ENCODE results near the gene DCPS.
A peak's percentile ranks its signal among the peaks of the same experiment; 100 is the strongest.
"Not testable (repeated sequence)": the region's sequence is repeated elsewhere in the genome, so short reads cannot be mapped to it uniquely, and the experiment has no call there.

Gene DCPS

DNA sequence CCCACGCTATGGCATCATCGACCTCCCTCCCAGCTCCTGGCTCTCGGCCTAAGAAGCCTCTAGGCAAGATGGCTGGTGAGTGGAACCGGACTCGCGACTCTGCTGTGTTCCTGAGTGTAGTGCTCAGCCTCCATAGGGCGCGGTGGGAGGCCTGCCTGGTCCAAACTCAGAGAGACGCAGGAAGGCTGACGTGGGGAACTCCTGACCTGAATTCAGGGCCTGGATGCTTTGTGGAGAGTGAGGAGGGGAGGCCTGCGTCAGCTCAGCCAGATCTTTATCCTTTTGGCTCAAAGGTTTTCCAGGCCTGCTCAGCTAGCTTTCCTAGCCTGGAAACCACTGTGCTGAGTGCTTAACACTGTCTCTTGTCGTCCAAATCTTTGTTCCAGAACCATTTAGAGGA lies 13.0 kb upstream of the DCPS start:
- no peak for DNase-seq

GRCh38 chr11:126293726-126294125 lies 10.1 kb upstream of the DCPS start:
- DNase-seq: no peak

- DNase-seq: no peak
These were observed 6.9 kb upstream of the DCPS start for GRCh38 chr11:126297004-126297403.

DNA sequence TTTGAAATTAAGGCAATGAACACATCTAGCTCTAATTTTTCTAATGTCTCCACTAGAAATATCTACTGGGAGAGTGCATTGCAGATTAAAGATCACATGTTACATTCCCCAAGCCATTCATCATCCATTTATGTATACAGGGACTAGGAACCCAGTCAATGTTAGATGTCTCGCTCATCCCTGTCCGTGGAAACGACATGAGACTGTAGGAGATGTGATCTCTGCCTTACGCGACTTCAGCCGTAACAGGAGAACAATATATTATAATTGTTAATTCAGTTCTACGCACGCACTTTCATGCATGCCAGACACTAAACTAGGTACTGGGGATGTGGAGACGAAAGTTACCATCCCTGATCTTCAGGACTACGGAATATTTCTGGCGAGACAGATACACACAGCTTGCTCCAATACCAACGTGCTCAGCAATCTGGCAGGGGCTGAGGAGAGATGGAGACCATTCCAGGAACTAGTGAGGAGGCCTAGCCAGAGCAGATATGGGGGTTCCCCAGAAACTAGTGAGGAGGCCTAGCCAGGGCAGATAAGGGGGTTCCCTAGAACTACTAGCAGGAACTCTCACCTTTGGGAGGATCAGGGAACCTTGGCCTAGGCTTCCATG lies 706 bp downstream of the DCPS start:
- no peak for DNase-seq

DNA sequence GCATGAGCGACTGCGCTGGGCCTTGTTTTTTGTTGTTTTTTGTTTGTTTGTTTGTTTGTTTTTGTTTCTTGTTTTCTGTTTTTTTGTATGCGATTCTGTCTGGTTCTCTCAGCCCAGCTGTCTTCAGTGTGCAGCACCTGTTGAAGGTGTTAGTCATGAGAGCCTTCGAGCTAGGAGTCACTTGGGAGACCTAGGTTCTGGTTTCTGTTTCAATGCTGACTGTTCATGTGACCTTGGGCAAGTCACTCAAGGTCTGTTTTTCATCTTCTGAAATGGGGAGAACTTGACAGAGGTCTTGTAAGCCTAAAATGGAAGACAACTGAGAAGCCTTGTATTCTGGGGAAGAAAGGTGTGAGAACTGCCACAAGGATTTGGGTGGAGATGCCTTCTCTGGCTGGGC lies 1.8 kb downstream of the DCPS start:
- DNase-seq: no peak

GRCh38 chr11:126307706-126308105 lies 3.8 kb downstream of the DCPS start:
- peak; percentile 57 for DNase-seq

- DNase-seq: no peak
These were observed 4.4 kb downstream of the DCPS start for GRCh38 chr11:126308271-126308671.

DNA sequence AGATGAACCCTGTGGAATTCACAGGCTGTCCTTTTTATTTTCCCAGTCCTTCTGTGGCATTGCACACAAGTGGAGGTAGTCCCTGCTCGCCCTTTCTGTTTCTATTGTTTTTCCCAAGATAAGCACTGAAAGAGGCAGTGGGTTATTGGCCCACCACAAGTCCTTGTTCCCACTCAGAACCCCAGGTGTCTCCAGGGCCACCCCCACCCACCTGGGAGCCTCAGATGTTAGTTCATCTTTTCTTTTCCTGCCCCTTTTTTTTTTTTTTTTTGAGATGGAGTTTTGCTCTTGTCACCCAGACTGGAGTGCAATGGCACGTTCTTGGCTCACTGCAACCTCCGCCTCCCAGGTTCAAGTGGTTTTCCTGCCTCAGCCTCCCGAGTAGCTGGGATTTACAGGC lies 4.9 kb downstream of the DCPS start:
- DNase-seq: not testable (repeated sequence)

DNA sequence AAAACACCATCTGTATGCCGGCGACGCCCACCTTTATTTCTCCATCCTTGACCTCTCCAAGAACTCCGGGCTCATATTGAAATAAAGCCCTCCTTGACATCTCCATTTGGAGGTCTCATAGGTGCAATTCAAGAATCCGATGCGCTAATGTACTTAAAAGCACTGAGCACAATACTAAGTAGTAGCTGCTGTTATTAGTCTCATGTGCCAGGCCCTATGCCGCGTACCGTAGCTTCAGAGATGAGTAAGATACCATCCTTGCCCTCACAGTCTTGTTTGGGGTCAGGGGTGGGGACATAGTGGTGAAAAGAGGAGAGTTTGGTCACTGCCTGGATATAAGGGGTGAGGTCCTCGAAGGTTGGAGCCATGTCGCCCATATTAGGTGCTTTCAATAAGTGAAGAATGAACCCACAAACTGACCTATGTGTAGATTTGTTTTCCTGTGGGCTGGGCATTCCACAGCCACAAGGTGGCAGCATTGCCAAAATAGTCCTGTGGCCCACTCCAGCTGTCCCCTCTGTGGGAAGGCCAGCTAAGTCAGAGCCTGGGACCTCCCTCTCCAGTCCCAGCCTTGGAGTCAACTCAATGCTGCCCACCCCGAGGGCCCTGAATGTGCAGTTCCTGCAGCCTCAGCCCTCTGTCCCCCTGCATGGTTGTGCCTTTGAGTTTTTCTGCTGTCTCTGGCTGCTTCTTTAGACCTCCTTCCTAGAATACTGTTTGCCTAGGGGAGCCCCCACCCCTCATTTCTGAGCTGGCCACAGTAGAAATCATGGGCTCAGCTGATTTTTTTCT lies 6.5 kb downstream of the DCPS start:
- peak; percentile 89 for DNase-seq

DNA sequence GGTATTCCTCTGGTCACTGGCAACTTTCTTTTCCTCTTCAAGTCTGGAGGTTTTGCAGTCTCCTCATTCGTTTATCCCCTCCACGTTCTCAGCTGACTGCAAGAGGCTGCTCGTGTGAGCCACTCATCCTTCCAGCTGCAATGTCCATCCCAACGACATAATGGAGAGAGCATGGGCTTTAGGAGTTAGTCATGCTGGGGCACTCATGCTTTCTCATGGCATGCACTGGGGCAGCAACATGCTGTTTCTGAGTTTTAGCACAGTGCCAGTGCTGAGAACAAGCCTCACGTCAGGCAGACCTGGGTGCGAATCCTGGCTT lies 7.1 kb downstream of the DCPS start:
- DNase-seq: no peak

- no peak for DNase-seq
These were observed 7.8 kb downstream of the DCPS start for GRCh38 chr11:126311401-126312291.

DNA sequence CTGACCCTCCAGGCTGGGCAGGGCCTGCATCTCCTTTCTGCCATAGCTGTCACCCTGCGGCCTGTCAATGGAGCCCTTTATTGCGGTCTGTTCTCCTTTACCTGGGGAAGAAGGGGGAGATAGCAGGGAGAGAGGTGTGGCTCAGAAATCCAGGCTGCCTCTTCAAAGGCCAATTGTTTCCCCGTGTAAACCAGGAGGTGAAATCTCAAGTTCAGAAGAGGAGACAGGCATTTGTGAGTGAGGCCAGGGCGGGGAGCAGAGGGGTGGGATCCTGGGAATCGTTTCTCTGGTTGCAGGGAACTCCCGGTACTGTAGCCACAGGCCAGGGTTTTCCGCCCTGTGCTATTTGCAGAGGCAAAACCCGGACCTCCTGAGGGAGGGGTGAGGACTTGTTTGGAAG lies 9.1 kb downstream of the DCPS start:
- peak; percentile 37 for DNase-seq

DNA sequence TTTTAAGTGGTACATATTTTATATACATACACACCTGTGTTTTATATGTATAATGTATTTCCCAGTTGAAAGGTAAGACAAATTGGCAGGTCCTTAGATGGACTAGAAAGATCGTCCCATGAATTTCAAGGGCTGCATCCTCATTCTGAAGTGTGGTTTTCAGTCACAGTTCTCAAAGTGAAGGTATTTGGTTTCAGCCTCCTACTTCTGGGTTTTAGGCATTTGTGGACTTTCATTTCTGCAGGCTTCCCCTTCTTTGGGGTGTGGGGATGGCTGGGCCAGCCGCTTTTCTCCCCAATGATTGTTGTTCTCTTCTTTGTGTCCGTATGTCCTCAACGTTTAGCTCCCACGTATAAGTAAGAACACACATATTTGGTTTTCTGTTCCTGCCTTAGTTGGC lies 10.0 kb downstream of the DCPS start:
- no peak for DNase-seq

- no peak for DNase-seq
These were observed 13.5 kb downstream of the DCPS start for GRCh38 chr11:126317432-126317755.

- peak; percentile 93 for DNase-seq
These were observed 14.1 kb downstream of the DCPS start for GRCh38 chr11:126317756-126318573.

GRCh38 chr11:126318574-126319373 lies 14.9 kb downstream of the DCPS start:
- peak; percentile 93 for DNase-seq

GRCh38 chr11:126319374-126319740 lies 15.5 kb downstream of the DCPS start:
- no peak for DNase-seq

DNA sequence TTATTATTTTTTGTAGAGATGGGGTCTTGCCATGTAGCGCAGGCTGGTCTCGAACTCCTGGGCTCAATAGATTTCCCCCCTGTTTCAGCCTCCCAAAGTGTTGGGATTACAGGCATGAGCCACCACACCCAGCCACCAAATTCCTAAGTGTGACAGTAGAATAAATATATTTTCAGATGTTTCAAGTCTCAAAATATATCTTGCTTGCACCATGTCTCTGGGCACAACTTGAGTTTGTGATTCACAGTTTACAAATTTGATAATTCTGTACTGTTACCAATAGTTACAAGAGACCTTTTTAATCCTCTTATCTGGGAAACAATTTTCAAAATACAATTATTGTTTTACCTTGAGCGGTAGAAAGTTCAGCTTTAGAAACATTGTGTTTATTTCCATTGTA lies 19.1 kb downstream of the DCPS start:
- no peak for DNase-seq

DNA sequence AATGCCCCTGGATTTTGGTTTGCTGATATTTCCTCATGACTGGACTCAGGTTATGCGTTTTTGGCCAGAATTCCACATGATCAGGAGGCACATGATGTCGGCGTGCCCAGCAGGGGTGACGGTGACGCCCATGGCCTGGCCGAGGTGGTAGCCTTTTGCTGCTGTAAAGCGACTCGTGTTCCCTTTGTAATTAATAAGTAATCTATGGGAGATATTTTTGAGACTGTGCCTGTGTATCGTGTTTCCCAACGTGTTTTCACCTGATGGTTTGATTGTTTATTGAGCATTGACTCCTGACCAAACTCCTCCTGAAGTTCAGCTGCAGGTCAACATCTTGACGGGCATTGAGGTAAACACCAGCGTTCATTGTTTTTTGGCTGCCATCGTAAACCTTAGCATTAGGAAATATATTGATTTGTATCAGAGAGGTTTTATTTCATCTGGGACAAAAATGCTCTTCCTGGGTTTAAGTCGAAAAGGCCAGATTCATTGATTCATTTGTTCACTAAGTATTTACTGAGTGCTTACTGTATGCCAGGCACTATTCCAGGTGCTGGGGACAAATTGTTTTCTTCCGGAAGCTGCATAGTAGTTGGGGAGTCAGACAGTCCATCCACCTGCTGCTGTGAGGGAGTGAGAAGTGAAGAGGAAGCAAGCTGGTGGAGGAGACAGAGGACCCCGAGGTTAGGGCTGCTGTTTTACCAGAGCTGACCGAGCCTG lies 23.6 kb downstream of the DCPS start:
- no peak for DNase-seq

DNA sequence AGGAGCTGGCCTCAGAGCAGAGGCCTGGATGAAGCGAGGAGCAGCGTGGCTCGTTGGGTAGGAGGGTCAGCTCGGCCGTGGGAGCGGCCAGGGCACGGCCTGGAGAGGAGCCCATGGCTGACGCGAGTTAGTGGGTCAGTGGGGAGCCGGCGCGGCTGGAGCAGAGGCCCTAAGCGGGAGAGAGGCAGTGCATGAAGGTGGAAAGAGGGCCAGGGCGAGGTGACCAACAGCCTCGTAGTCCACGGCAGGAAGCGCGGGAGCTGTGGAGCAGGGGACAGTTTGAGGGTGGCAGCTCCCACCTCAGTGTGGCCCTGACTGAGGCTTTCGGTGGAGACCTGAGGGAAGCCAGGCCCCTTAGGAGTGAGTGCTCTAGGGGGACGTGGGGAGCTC lies 24.1 kb downstream of the DCPS start:
- DNase-seq: no peak

- no peak for DNase-seq
These were observed 24.6 kb downstream of the DCPS start for GRCh38 chr11:126328444-126328843.

Measured in right hindlimb (tissue), 1 donor.